ENCODE measurements around the gene ORAI2.

The ORAI2 gene

DNA sequence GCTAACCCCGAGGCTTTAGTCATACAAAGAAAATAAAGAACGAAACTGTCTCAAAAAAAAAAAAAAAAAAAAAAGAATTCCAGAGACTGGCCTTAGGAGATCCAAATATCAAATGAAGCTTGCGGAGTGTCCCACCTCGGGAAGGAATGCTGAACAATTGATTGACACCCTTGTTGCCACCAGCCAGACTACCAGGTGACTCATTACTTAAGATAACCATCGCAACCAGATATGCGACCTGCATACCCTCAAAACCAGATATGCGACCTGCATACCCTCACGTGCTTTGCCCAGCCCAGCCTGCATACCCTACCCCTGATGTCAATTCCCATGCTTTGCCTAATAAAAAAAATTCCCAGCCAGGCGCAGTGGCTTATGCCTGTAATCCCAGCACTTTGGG lies 39.9 kb upstream of the ORAI2 start:
- Histone ChIP-seq H3K4me1 (peaks cover 0 to 17% (median 10%) of the 10 kb centered on the region in 4 donors), H3K27ac (no peak overlapping the region), H3K27me3 (no peaks in the 10 kb centered on the region), H3K36me3 (peaks cover 0 to 19% (median 0%) of the 10 kb centered on the region in 3 donors), H3K4me3 (no peak overlapping the region), H3K9me3 (no peaks in the 10 kb centered on the region)
- no peak for TF ChIP-seq CTCF (IDR thresholded peaks at IDR 0.05)
- DNase-seq: no peak
- intact Hi-C loops (cut with DNase I; ENCODE audit: low total_unique reads): loop anchor here (2.0 kb wide), 1 partner anchor 109 kb away; no protein-coding TSS in a partner anchor

GRCh38 chr7:102395592-102395872 lies 37.8 kb upstream of the ORAI2 start:
- intact Hi-C loops (cut with DNase I; ENCODE audit: low total_unique reads): no loop called here
- Histone ChIP-seq H3K4me1 (peaks cover 0 to 17% (median 10%) of the 10 kb centered on the region in 4 donors), H3K27ac (peak overlapping the region; percentile 81 to 85), H3K4me3 (peak overlapping the region; percentile 74 to 95), H3K27me3 (no peaks in the 10 kb centered on the region), H3K36me3 (peaks cover 10 to 28% (median 13%) of the 10 kb centered on the region in 3 donors), H3K9me3 (no peaks in the 10 kb centered on the region)
- DNase-seq: no peak
- no peak for TF ChIP-seq CTCF (IDR thresholded peaks at IDR 0.05)

DNA sequence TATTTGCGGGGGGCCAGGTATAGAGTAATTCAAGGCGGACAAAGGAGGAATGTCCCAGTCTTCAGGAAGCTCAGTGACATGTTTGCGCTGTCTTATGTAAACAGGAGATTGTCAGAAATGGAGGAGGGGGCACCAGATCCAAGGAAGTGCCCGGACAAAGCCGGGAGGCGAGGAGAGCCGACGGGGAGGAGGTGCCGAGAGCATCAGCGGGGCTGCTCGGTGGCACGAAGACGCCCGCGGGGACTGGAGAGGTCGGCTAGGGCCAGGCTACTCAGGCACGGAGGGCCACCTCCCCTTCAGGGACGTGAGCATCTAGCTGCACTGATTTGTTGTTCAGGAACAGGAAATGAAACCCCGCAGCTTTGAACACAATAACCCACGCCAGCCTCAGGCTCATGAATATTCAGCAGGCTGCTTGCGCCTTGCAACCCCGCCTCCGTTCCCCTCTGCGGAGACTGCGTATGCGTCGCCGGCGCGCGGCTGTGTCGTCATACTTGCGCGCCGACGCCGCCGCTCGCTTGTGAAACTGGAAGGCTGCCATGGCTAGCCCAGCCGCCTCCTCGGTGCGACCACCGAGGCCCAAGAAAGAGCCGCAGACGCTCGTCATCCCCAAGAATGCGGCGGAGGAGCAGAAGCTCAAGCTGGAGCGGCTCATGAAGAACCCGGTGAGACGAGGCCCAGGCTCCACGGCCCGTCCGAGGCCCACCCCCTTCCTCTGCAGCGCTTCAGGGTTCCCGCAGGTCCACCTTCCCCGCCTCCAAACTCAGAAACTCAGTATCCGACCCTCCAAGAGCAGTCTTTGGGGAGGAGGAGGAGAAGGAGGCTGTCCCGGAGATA lies 37.3 kb upstream of the ORAI2 start, which contains the start of gene PRKRIP1:
Gene PRKRIP1 (plus strand): TSS at position 491 of the 837 bp plus-strand sequence. CDS start 49 bp downstream, at position 540.
- TF ChIP-seq CTCF (IDR thresholded peaks at IDR 0.05): no peak
- peak; percentile 81 to 89 for DNase-seq
- H3K9me3 ChIP-seq: no peaks in the 10 kb centered on the region
- intact Hi-C loops (cut with DNase I; ENCODE audit: low total_unique reads): no loop called here
- H3K4me3 ChIP-seq: peak within 1 kb of the TSS; percentile 74 to 95
- H3K36me3 ChIP-seq: peaks cover 16 to 34% (median 18%) of the 10 kb centered on the region in 3 donors
- H3K4me1 ChIP-seq: peaks cover 0 to 17% (median 10%) of the 10 kb centered on the region in 4 donors
- no peaks in the 10 kb centered on the region for H3K27me3 ChIP-seq
- H3K27ac ChIP-seq: peak within 1 kb of the TSS; percentile 81 to 85

- peaks cover 22 to 39% (median 24%) of the 10 kb centered on the region in 3 donors for H3K36me3 ChIP-seq
- intact Hi-C loops (cut with DNase I; ENCODE audit: low total_unique reads): no loop called here
- H3K27me3 ChIP-seq: no peaks in the 10 kb centered on the region
- peaks cover 0 to 17% (median 10%) of the 10 kb centered on the region in 4 donors for H3K4me1 ChIP-seq
- no peaks in the 10 kb centered on the region for H3K9me3 ChIP-seq
- peak overlapping the region; percentile 81 to 85 for H3K27ac ChIP-seq
- peak overlapping the region; percentile 74 to 95 for H3K4me3 ChIP-seq
- no peak for TF ChIP-seq CTCF (IDR thresholded peaks at IDR 0.05)
- DNase-seq: no peak
Measured at GRCh38 chr7:102396710-102397019, 36.7 kb upstream of the ORAI2 start.

- Histone ChIP-seq H3K9me3 (no peaks in the 10 kb centered on the region), H3K4me3 (no peak overlapping the region), H3K4me1 (peaks cover 0 to 17% (median 10%) of the 10 kb centered on the region in 4 donors), H3K27ac (no peak overlapping the region), H3K27me3 (no peaks in the 10 kb centered on the region), H3K36me3 (peaks cover 35 to 48% (median 40%) of the 10 kb centered on the region in 3 donors)
- no peak for DNase-seq
- TF ChIP-seq CTCF (IDR thresholded peaks at IDR 0.05): no peak
- intact Hi-C loops (cut with DNase I; ENCODE audit: low total_unique reads): no loop called here
Measured at GRCh38 chr7:102398543-102398942, 34.8 kb upstream of the ORAI2 start.

All from tibial artery (tissue), 4 donors.